ENCODE measurements around the gene FURIN.

The FURIN gene

GRCh38 chr15:90866161-90866715, 2.1 kb upstream of the FURIN start:
- no peak for TF ChIP-seq ZFX (IDR thresholded peaks at IDR 0.05; ENCODE audit: borderline replicate concordance)
- no peak for TF ChIP-seq CTCF (IDR thresholded peaks at IDR 0.05)
- peak overlapping the region; percentile 78 for H3K27ac ChIP-seq

GRCh38 chr15:90866800-90867199, 1.6 kb upstream of the FURIN start:
- no peak for TF ChIP-seq CTCF (IDR thresholded peaks at IDR 0.05)
- TF ChIP-seq ZFX (IDR thresholded peaks at IDR 0.05; ENCODE audit: borderline replicate concordance) = no peak
- H3K27ac ChIP-seq = peak overlapping the region; percentile 78

- H3K27ac ChIP-seq = peak overlapping the region; percentile 78
- TF ChIP-seq CTCF (IDR thresholded peaks at IDR 0.05) = no peak
- no peak for TF ChIP-seq ZFX (IDR thresholded peaks at IDR 0.05; ENCODE audit: borderline replicate concordance)
Measured at GRCh38 chr15:90869140-90869541, 753 bp downstream of the FURIN start.

GRCh38 chr15:90869601-90870353, 1.4 kb downstream of the FURIN start:
- peak overlapping the region; percentile 78 for H3K27ac ChIP-seq
- no peak for TF ChIP-seq ZFX (IDR thresholded peaks at IDR 0.05; ENCODE audit: borderline replicate concordance)
- 0 out of 2 replicates have a peak, but pooled peaks have one; percentile 5 for TF ChIP-seq CTCF (IDR thresholded peaks at IDR 0.05)

GRCh38 chr15:90870354-90871138, 2.2 kb downstream of the FURIN start:
- no peak for TF ChIP-seq ZFX (IDR thresholded peaks at IDR 0.05; ENCODE audit: borderline replicate concordance)
- TF ChIP-seq CTCF (IDR thresholded peaks at IDR 0.05) = no peak
- peak overlapping the region; percentile 78 for H3K27ac ChIP-seq

- peak overlapping the region; percentile 78 for H3K27ac ChIP-seq
- no peak for TF ChIP-seq CTCF (IDR thresholded peaks at IDR 0.05)
Measured at GRCh38 chr15:90871139-90871715, 2.8 kb downstream of the FURIN start.
